ENCODE results near the gene SIT1.
"Not testable (repeated sequence)": the region's sequence is repeated elsewhere in the genome, so short reads cannot be mapped to it uniquely, and the experiment has no call there.

DNA sequence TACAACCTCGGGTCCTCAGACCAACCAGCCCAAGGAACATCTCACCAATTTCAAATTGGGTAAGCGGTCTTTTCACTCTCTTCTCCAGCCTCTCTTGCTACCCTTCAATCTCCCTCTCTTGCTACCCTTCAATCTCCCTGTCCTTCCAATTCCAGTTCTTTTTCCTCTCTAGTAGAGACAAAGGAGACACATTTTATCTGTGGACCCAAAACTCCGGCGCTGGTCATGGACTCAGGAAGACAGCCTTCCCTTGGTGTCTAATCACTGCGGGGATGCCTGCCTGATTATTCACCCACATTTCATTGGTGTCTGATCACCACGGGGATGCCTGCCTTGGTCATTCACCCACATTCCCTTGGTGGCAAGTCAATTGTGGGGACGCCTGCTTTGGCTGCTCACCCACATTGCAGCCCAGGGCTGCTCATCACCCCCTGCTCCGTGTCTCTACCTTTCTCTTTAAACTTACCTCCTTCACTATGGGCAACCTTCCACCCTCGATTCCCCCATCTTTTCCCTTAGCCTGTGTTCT is 13.2 kb downstream of the SIT1 start:
- TF ChIP-seq, protein P1, sequence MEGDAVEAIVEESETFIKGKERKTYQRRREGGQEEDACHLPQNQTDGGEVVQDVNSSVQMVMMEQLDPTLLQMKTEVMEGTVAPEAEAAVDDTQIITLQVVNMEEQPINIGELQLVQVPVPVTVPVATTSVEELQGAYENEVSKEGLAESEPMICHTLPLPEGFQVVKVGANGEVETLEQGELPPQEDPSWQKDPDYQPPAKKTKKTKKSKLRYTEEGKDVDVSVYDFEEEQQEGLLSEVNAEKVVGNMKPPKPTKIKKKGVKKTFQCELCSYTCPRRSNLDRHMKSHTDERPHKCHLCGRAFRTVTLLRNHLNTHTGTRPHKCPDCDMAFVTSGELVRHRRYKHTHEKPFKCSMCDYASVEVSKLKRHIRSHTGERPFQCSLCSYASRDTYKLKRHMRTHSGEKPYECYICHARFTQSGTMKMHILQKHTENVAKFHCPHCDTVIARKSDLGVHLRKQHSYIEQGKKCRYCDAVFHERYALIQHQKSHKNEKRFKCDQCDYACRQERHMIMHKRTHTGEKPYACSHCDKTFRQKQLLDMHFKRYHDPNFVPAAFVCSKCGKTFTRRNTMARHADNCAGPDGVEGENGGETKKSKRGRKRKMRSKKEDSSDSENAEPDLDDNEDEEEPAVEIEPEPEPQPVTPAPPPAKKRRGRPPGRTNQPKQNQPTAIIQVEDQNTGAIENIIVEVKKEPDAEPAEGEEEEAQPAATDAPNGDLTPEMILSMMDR (IDR thresholded peaks at IDR 0.05; ENCODE audit: low read length), result not testable (repeated sequence)
- TF ChIP-seq EZH2 (IDR thresholded peaks at IDR 0.05; ENCODE audit: borderline replicate concordance, low read length), result not testable (repeated sequence)
